HepG2 (cell line): Measurements from ENCODE around the gene PLEKHN1. TPM values are rescaled to one million over a fixed set of nuclear protein-coding genes. Genes with fewer than 3 reads are reported as not detected.

Experiments
- ELF1 ChIP-seq: sonication (generic); formaldehyde crosslinking; IDR thresholded peaks from 2 replicates; pipeline ENCODE4 v1.4.0; 2020; ENCODE audit warnings: missing genetic modification reagents
- EP300 ChIP-seq, 3 experiments: sonication (generic) in 1 of 3; formaldehyde crosslinking in 1 of 3; IDR thresholded peaks; 2 replicates each; pipeline versions ENCODE4 v1.5.1 to v1.6.1; 2011 to 2020; ENCODE audit warnings: low read depth in 2 of 3, low read length in 2 of 3, borderline replicate concordance in 1 of 3, improper control_type of control experiment in 1 of 3, mild to moderate bottlenecking in 1 of 3, missing genetic modification reagents in 1 of 3, moderate library complexity in 1 of 3
- ETV5 ChIP-seq: IDR thresholded peaks from 2 replicates; pipeline ENCODE4 v1.6.1; 2018; ENCODE audit warnings: missing biosample characterization, missing genetic modification reagents, inconsistent platforms, borderline replicate concordance
- HNRNPLL ChIP-seq: fragments of 200-400 bp; formaldehyde crosslinking; IDR thresholded peaks from 2 replicates; pipeline ENCODE4 v1.6.1; 2017; ENCODE audit warnings: mild to moderate bottlenecking, low read depth, low read length; ENCODE audit not compliant: poor library complexity, severe bottlenecking
- MYC ChIP-seq: sonication (generic); formaldehyde crosslinking; IDR thresholded peaks from 2 replicates; pipeline ENCODE4 v1.9.0; 2021; ENCODE audit warnings: missing genetic modification reagents, borderline replicate concordance
- PATZ1 ChIP-seq: sonication (generic); formaldehyde crosslinking; IDR thresholded peaks from 2 replicates; pipeline ENCODE4 v1.4.0; 2020; ENCODE audit warnings: missing genetic modification reagents
- SP5 ChIP-seq: IDR thresholded peaks from 2 replicates; pipeline ENCODE4 v1.6.1; 2016; ENCODE audit warnings: low read depth, borderline replicate concordance
- SPEN ChIP-seq: sonication (generic); formaldehyde crosslinking; IDR thresholded peaks from 2 replicates; pipeline ENCODE4 v1.5.1; 2020; ENCODE audit warnings: low read depth, mild to moderate bottlenecking, missing genetic modification reagents
- SRF ChIP-seq: IDR thresholded peaks from 2 replicates; pipeline ENCODE4 v1.6.1; 2011; ENCODE audit warnings: mild to moderate bottlenecking, low read depth, low read length, moderate library complexity
- ZNF281 ChIP-seq: sonication (generic); formaldehyde crosslinking; IDR thresholded peaks from 2 replicates; pipeline ENCODE4 v1.4.0; 2020; ENCODE audit warnings: missing genetic modification reagents, borderline replicate concordance
- ZNF335 ChIP-seq: sonication (generic); formaldehyde crosslinking; IDR thresholded peaks from 2 replicates; pipeline ENCODE4 v1.4.0; 2020; ENCODE audit warnings: missing genetic modification reagents
- ZSCAN22 ChIP-seq: sonication (generic); formaldehyde crosslinking; IDR thresholded peaks from 2 replicates; pipeline ENCODE4 v1.4.0; 2020; ENCODE audit warnings: mild to moderate bottlenecking, missing genetic modification reagents
- polyA plus RNA-seq, 8 experiments: library from polyadenylated mRNA; depleted of rRNA in 3 of 8; stranded (reverse) in 7 of 8; unstranded in 1 of 8; fragments of >200 nt; fragmentation: Illumina TruSeq in 4 of 8; extraction: Trizol in 4 of 8; gene quantifications; 2 replicates each; pipeline versions ENCODE4 v1.2.1 to v1.2.3, GENCODE V29; 2011 to 2016; ENCODE audit warnings: low read depth in 4 of 8, missing spikeins in 1 of 8, mixed read lengths in 1 of 8; ENCODE audit not compliant: insufficient read depth in 1 of 8
- total RNA-seq, 5 experiments: library from RNA; depleted of rRNA; stranded (reverse); fragments of >200 nt; fragmentation: Illumina TruSeq; extraction: Trizol; gene quantifications; 2 replicates each; pipeline ENCODE4 v1.2.3, GENCODE V29; 2016; ENCODE audit warnings: low read depth in 1 of 5
- TF ChIP-seq, protein P1 (sequence below): sonication (generic); formaldehyde crosslinking; IDR thresholded peaks from 2 replicates; pipeline ENCODE4 v1.4.0; 2020; ENCODE audit warnings: missing genetic modification reagents
- TF ChIP-seq, protein P2 (sequence below): IDR thresholded peaks from 2 replicates; pipeline ENCODE4 v1.6.1; 2018; ENCODE audit warnings: missing genetic modification reagents
- TF ChIP-seq, protein P3 (sequence below): sonication (generic); formaldehyde crosslinking; IDR thresholded peaks from 2 replicates; pipeline ENCODE4 v1.5.0; 2020; ENCODE audit warnings: mild to moderate bottlenecking, missing genetic modification reagents, moderate library complexity

The PLEKHN1 gene
- total and polyA plus RNA-seq, 2 of the 13 experiments (the other 11 are each of a cell fraction or from before 2014, with no cell fraction given): 0.42 to 0.58 TPM

- TF ChIP-seq PATZ1 (CRISPR knock-in tag) (peak; percentile 92), HNRNPLL (peak; percentile 32), SP5 (CRISPR knock-in tag) (0 out of 2 replicates have a peak, but pooled peaks have one; percentile 7), ZNF281 (peak; percentile 79; the same call in 1 of the 2 replicates), MYC (CRISPR knock-in tag) (peak; percentile 37; the same call in 1 of the 2 replicates), EP300 (IDR thresholded peaks at IDR 0.05; ENCODE audit: low read depth in 2 of 2, low read length in 2 of 2) (peak in 1 of 2 experiments; percentile 51; a peak in 1 of 4 replicates), EP300 (CRISPR knock-in tag; IDR thresholded peaks at IDR 0.05; ENCODE audit: borderline replicate concordance) (no peak), ZSCAN22 (CRISPR knock-in tag) (no peak), SPEN (CRISPR knock-in tag) (no peak), ELF1 (CRISPR knock-in tag) (peak; percentile 78), ETV5 (CRISPR knock-in tag) (peak; percentile 75), SRF (peak; percentile 61; the same call in 1 of the 2 replicates), ZNF335 (CRISPR knock-in tag) (no peak)
- TF ChIP-seq, protein P1, sequence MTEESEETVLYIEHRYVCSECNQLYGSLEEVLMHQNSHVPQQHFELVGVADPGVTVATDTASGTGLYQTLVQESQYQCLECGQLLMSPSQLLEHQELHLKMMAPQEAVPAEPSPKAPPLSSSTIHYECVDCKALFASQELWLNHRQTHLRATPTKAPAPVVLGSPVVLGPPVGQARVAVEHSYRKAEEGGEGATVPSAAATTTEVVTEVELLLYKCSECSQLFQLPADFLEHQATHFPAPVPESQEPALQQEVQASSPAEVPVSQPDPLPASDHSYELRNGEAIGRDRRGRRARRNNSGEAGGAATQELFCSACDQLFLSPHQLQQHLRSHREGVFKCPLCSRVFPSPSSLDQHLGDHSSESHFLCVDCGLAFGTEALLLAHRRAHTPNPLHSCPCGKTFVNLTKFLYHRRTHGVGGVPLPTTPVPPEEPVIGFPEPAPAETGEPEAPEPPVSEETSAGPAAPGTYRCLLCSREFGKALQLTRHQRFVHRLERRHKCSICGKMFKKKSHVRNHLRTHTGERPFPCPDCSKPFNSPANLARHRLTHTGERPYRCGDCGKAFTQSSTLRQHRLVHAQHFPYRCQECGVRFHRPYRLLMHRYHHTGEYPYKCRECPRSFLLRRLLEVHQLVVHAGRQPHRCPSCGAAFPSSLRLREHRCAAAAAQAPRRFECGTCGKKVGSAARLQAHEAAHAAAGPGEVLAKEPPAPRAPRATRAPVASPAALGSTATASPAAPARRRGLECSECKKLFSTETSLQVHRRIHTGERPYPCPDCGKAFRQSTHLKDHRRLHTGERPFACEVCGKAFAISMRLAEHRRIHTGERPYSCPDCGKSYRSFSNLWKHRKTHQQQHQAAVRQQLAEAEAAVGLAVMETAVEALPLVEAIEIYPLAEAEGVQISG (CRISPR knock-in tag): 0 out of 2 replicates have a peak, but pooled peaks have one; percentile 12
- TF ChIP-seq, protein P2, sequence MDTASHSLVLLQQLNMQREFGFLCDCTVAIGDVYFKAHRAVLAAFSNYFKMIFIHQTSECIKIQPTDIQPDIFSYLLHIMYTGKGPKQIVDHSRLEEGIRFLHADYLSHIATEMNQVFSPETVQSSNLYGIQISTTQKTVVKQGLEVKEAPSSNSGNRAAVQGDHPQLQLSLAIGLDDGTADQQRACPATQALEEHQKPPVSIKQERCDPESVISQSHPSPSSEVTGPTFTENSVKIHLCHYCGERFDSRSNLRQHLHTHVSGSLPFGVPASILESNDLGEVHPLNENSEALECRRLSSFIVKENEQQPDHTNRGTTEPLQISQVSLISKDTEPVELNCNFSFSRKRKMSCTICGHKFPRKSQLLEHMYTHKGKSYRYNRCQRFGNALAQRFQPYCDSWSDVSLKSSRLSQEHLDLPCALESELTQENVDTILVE: peak; percentile 72; the same call in 1 of the 2 replicates
- TF ChIP-seq, protein P3, sequence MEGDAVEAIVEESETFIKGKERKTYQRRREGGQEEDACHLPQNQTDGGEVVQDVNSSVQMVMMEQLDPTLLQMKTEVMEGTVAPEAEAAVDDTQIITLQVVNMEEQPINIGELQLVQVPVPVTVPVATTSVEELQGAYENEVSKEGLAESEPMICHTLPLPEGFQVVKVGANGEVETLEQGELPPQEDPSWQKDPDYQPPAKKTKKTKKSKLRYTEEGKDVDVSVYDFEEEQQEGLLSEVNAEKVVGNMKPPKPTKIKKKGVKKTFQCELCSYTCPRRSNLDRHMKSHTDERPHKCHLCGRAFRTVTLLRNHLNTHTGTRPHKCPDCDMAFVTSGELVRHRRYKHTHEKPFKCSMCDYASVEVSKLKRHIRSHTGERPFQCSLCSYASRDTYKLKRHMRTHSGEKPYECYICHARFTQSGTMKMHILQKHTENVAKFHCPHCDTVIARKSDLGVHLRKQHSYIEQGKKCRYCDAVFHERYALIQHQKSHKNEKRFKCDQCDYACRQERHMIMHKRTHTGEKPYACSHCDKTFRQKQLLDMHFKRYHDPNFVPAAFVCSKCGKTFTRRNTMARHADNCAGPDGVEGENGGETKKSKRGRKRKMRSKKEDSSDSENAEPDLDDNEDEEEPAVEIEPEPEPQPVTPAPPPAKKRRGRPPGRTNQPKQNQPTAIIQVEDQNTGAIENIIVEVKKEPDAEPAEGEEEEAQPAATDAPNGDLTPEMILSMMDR: peak; percentile 67
These were observed 53.1 kb downstream of the PLEKHN1 start (continued) for GRCh38 chr1:1019122-1019999.
